RPMI7951 (cell line): ENCODE measurements around the gene DGKZ. TPM values are rescaled to one million over a fixed set of nuclear protein-coding genes. Genes with fewer than 3 reads are reported as not detected.

Experiments
- DNase-seq: peaks from one replicate; pipeline ENCODE4 v3.0.0-alpha.2; 2012; ENCODE audit warnings: low read depth
- total RNA-seq: library from RNA; depleted of rRNA; stranded (reverse); fragments of >200 nt; shearing (Covaris generic); gene quantifications from 2 replicates; pipeline ENCODE4 v1.2.3, GENCODE V29; 2014

Gene DGKZ
- total RNA-seq, 1 experiment from 2014 or later = 21.3 TPM

GRCh38 chr11:46347637-46348311 lies 511 bp downstream of the DGKZ start:
- DNase-seq = no peak

- no peak for DNase-seq
These were observed 1.5 kb downstream of the DGKZ start for GRCh38 chr11:46348566-46349401.

- DNase-seq = no peak
These were observed 3.4 kb downstream of the DGKZ start for GRCh38 chr11:46350695-46351094.

- no peak for DNase-seq
These were observed 3.9 kb downstream of the DGKZ start for GRCh38 chr11:46351148-46351547.

- DNase-seq = no peak
These were observed 4.3 kb downstream of the DGKZ start for GRCh38 chr11:46351606-46352005.

GRCh38 chr11:46352063-46352841 lies 5.0 kb downstream of the DGKZ start:
- DNase-seq = no peak

GRCh38 chr11:46353698-46354097 lies 6.4 kb downstream of the DGKZ start:
- no peak for DNase-seq

- DNase-seq = peak; percentile 49
These were observed 9.7 kb downstream of the DGKZ start for GRCh38 chr11:46356924-46357482.

- DNase-seq = no peak
These were observed 10.2 kb downstream of the DGKZ start for GRCh38 chr11:46357483-46357936.

GRCh38 chr11:46359953-46360352 lies 12.7 kb downstream of the DGKZ start:
- no peak for DNase-seq

GRCh38 chr11:46360878-46361277 lies 13.6 kb downstream of the DGKZ start:
- no peak for DNase-seq

- DNase-seq = no peak
These were observed 14.3 kb downstream of the DGKZ start for GRCh38 chr11:46361283-46362155.

- no peak for DNase-seq
These were observed 15.1 kb downstream of the DGKZ start for GRCh38 chr11:46362156-46363030.

- peak; percentile 90 for DNase-seq
These were observed 15.8 kb downstream of the DGKZ start for GRCh38 chr11:46363031-46363407.

- DNase-seq = peak; percentile 88
These were observed 16.3 kb downstream of the DGKZ start for GRCh38 chr11:46363455-46364005.

- DNase-seq = no peak
These were observed 16.8 kb downstream of the DGKZ start for GRCh38 chr11:46364056-46364455.

GRCh38 chr11:46364791-46365190 lies 17.5 kb downstream of the DGKZ start:
- no peak for DNase-seq

GRCh38 chr11:46366260-46366659 lies 19.0 kb downstream of the DGKZ start:
- DNase-seq = no peak

GRCh38 chr11:46366661-46367161 lies 19.4 kb downstream of the DGKZ start:
- DNase-seq = no peak
